ENCODE data around the gene ZKSCAN8. TPM values are rescaled to one million over a fixed set of nuclear protein-coding genes. Genes with fewer than 3 reads are reported as not detected.
A peak's percentile ranks its signal among the peaks of the same experiment; 100 is the strongest.

ZKSCAN8 gene
- total and polyA plus RNA-seq, 5 experiments from 2014 or later = 0.19 to 45.0 (median 2.6) TPM

DNA sequence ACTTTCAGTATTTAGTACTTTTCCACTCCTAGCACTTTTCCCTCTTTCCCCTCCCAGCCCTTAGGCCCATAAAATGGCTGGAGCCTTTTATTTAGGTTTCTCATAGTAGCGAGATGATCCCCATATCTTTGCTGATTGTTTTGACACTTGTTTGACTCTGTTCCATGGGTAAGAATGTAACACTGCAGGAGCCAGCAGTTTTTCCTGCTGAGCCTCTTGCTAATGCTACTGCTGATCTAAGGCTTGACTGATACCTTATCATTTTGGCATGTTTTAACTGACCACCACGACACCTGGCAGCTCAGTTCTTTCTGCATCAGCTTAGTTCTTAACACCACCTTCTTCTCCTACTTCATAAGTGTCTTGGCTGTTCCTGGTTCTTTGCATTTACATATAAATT, 29.6 kb downstream of the ZKSCAN8 start:
- DNase-seq (no peak), ATAC-seq (no peak)
- Mint-ChIP-seq H3K27me3 (peaks cover 12 to 22% (median 16%) of the 10 kb centered on the region in 5 donors), H3K4me3 (no peak overlapping the region), H3K27ac (no peak overlapping the region), H3K36me3 (peaks cover 0 to 10% (median 2%) of the 10 kb centered on the region in 3 donors), H3K9me3 (peaks cover 0 to 2% (median 0%) of the 10 kb centered on the region in 9 donors), H3K4me1 (no peaks in the 10 kb centered on the region)
- POLR2A ChIA-PET = no interaction called here

DNA sequence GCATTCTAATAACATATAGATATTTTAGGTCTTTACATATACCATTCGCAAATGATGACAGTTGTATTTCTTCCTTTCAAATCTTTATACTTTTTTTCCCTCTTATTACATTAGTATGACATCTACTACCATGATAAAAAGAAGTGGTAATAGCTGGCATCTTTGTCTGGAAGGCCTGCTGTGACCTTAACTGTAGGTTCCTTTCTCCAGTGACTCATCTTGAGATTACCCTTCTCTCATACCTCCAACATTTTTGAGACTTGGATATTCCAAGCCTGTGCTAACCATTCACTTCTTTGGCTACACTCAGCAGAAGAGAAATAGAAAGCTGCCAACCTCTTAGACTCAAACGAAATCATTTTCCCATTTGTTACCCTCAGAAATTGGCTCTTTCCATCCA, 30.3 kb downstream of the ZKSCAN8 start:
- Mint-ChIP-seq H3K4me3 (no peak overlapping the region), H3K27ac (no peak overlapping the region), H3K36me3 (peaks cover 0 to 8% (median 0%) of the 10 kb centered on the region in 3 donors), H3K4me1 (no peaks in the 10 kb centered on the region), H3K27me3 (peaks cover 12 to 23% (median 15%) of the 10 kb centered on the region in 5 donors), H3K9me3 (peaks cover 0 to 3% (median 0%) of the 10 kb centered on the region in 9 donors)
- DNase-seq (no peak), ATAC-seq (no peak)
- POLR2A ChIA-PET = no interaction called here

DNA sequence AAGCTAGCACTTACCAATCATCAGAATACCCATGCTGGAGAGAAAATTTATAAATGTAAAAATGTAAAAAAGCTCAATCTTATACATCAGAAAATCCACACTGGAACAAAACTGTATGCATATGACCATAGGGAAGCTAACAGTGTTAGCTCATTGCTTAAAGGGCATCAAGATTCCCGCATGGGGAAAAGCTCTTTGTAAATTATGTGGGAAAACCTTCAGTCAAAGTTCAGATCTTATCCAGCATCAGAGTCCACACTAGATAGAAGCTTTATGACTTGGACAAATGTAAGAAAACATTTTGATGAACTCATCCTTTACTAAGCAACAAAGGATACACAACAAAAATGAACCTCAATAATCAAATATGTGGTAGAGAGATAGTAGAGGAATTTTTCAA, 34.7 kb downstream of the ZKSCAN8 start:
- Mint-ChIP-seq H3K27me3 (peaks cover 14 to 60% (median 36%) of the 10 kb centered on the region in 5 donors), H3K36me3 (peaks cover 0 to 3% (median 0%) of the 10 kb centered on the region in 3 donors), H3K4me1 (no peaks in the 10 kb centered on the region), H3K27ac (no peak overlapping the region), H3K9me3 (peaks cover 0 to 3% (median 2%) of the 10 kb centered on the region in 9 donors), H3K4me3 (no peak overlapping the region)
- ATAC-seq (no peak), DNase-seq (no peak)
- POLR2A ChIA-PET = no interaction called here

DNA sequence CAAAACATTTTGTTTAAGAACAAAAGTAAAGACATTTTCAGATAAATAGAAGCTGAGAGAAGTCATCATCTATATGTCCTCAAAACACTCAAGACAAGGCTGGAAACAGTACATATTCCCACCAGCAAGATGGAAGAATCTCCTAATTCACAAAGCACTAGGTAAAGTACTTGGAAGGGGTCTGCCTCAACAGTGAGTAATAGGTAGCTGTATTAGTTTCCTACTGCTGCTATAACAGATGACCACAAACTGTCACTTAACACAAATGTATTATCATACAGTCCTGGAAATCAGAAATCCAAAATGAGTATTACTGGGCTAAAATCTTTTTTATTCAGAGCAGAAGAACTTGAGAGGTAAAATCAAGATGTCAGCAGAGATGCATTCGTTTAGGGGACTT, 40.6 kb downstream of the ZKSCAN8 start:
- Mint-ChIP-seq H3K27me3 (peaks cover 6 to 37% (median 20%) of the 10 kb centered on the region in 5 donors), H3K27ac (no peak overlapping the region), H3K9me3 (peaks cover 11 to 48% (median 25%) of the 10 kb centered on the region in 9 donors), H3K36me3 (peaks cover 0 to 34% (median 8%) of the 10 kb centered on the region in 3 donors), H3K4me3 (no peak overlapping the region), H3K4me1 (no peaks in the 10 kb centered on the region)
- DNase-seq (no peak), ATAC-seq (no peak)
- POLR2A ChIA-PET = no interaction called here

- POLR2A ChIA-PET = no interaction called here
- no peak for DNase-seq
- no peaks in the 10 kb centered on the region for H3K4me1 Mint-ChIP-seq
- H3K4me3 Mint-ChIP-seq = no peak overlapping the region
- ATAC-seq = no peak
- H3K36me3 Mint-ChIP-seq = peaks cover 2 to 59% (median 34%) of the 10 kb centered on the region in 3 donors
- peaks cover 11 to 94% (median 52%) of the 10 kb centered on the region in 9 donors for H3K9me3 Mint-ChIP-seq
- H3K27ac Mint-ChIP-seq = no peak overlapping the region
- peaks cover 0 to 22% (median 3%) of the 10 kb centered on the region in 5 donors for H3K27me3 Mint-ChIP-seq
Measured at GRCh38 chr6:28188111-28188979, 46.7 kb downstream of the ZKSCAN8 start.

DNA sequence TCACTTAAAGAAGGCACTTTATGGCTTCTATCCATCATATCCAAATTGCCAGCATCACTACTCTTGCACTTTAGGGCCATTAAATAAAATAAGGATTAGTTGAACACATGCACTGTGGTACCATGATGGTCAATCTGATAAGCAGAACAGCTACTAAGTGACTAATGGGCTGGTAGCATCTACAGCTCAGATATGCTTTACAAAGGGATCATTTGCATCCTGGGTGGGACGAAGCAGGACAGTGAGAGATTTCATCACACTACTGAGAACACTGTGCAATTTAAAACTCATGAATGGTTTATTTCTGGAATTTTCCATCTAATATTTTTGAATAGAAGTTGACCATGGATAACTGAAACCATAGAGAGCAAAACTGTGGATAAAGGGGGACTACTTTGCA, 58.3 kb downstream of the ZKSCAN8 start:
- POLR2A ChIA-PET = no interaction called here
- H3K9me3 Mint-ChIP-seq = peaks cover 14 to 75% (median 47%) of the 10 kb centered on the region in 9 donors
- H3K27me3 Mint-ChIP-seq = peaks cover 42 to 71% (median 47%) of the 10 kb centered on the region in 5 donors
- no peak overlapping the region for H3K4me3 Mint-ChIP-seq
- no peak for DNase-seq
- H3K27ac Mint-ChIP-seq = no peak overlapping the region
- H3K36me3 Mint-ChIP-seq = peaks cover 2 to 50% (median 29%) of the 10 kb centered on the region in 3 donors
- ATAC-seq = no peak
- peaks cover 0 to 9% (median 3%) of the 10 kb centered on the region in 4 donors for H3K4me1 Mint-ChIP-seq

GRCh38 chr6:28203201-28203600, 61.5 kb downstream of the ZKSCAN8 start:
- ATAC-seq (no peak), DNase-seq (no peak)
- Mint-ChIP-seq H3K4me3 (no peak overlapping the region), H3K27ac (no peak overlapping the region), H3K27me3 (peaks cover 50 to 76% (median 59%) of the 10 kb centered on the region in 5 donors), H3K36me3 (peaks cover 8 to 56% (median 11%) of the 10 kb centered on the region in 3 donors), H3K4me1 (peaks cover 7 to 19% (median 10%) of the 10 kb centered on the region in 4 donors), H3K9me3 (peaks cover 9 to 72% (median 33%) of the 10 kb centered on the region in 9 donors)
- POLR2A ChIA-PET = no interaction called here

DNA sequence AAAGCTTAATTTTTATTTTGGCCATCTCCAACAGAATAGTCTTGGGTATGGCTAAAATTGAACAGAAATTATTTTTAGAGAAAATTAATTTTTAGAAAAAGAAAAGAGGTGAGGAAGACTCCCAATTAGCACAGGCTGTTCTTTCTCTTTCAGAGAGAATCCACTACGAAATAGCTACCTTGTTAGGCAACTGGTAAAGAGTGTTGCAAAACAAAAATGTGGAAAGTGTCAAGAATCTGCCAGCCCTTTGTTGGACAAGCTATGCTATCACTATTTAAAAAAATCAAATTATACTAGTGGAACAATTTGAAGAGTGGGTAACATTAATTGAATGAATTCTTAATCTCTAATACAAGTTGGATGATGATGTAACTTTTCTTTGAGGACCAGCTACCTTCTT, 64.2 kb downstream of the ZKSCAN8 start:
- ATAC-seq = no peak
- Mint-ChIP-seq H3K36me3 (peaks cover 7 to 49% (median 11%) of the 10 kb centered on the region in 3 donors), H3K27me3 (peaks cover 48 to 74% (median 54%) of the 10 kb centered on the region in 5 donors), H3K4me1 (peaks cover 8 to 23% (median 14%) of the 10 kb centered on the region in 4 donors), H3K9me3 (peaks cover 0 to 59% (median 23%) of the 10 kb centered on the region in 9 donors), H3K4me3 (no peak overlapping the region), H3K27ac (no peak overlapping the region)
- DNase-seq = no peak
- POLR2A ChIA-PET = interaction anchor here (0.6 kb wide), 1 partner anchor 9 kb away, joined by 3 read pairs; no protein-coding TSS in a partner anchor

GRCh38 chr6:28206527-28206926, 64.8 kb downstream of the ZKSCAN8 start:
- H3K4me3 Mint-ChIP-seq = no peak overlapping the region
- DNase-seq (no peak), ATAC-seq (no peak)
- POLR2A ChIA-PET = interaction anchor here (0.6 kb wide), 1 partner anchor 9 kb away, joined by 3 read pairs; no protein-coding TSS in a partner anchor
- H3K9me3 Mint-ChIP-seq = peaks cover 0 to 60% (median 23%) of the 10 kb centered on the region in 9 donors
- H3K4me1 Mint-ChIP-seq = peaks cover 8 to 24% (median 14%) of the 10 kb centered on the region in 4 donors
- peaks cover 49 to 78% (median 57%) of the 10 kb centered on the region in 5 donors for H3K27me3 Mint-ChIP-seq
- no peak overlapping the region for H3K27ac Mint-ChIP-seq
- H3K36me3 Mint-ChIP-seq = peaks cover 7 to 49% (median 11%) of the 10 kb centered on the region in 3 donors

DNA sequence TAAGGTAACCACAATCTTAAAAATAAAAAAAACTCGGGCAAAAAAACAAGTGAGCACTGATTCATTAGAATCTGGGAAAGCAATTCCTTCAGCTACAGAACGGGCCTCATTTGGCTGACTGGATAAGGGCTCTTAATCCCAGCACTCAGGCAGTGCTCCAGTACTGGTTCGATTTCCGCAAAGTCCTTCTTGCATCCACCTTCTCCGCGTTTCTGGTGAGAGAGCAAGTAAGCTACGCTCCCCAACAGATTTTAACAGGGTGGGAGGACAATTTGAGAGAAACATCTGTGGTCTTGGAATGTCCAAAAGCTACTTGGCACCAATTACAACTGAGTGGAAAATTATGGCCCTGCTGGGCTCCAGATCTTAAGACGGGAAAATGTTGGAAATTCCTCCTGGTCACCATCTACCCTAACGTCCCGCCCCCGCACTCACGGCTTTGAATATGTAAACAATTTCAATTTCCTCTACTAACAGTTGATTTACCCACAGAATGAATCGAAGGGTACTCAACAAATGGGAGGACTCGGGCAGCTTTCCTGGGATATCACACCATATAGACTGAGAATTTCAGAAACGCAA, 65.3 kb downstream of the ZKSCAN8 start:
- peaks cover 0 to 65% (median 23%) of the 10 kb centered on the region in 9 donors for H3K9me3 Mint-ChIP-seq
- no peak for ATAC-seq

GRCh38 chr6:28207510-28208110, 65.9 kb downstream of the ZKSCAN8 start:
- DNase-seq = no peak
- H3K27me3 Mint-ChIP-seq = peaks cover 60 to 86% (median 65%) of the 10 kb centered on the region in 5 donors
- peak overlapping the region; percentile 38 to 83 (median 68) for H3K4me3 Mint-ChIP-seq
- peak; percentile 49 to 57 for ATAC-seq
- POLR2A ChIA-PET = interaction anchor here (0.6 kb wide), 1 partner anchor 132 kb away, joined by 5 read pairs; no protein-coding TSS in a partner anchor
- peaks cover 7 to 60% (median 16%) of the 10 kb centered on the region in 3 donors for H3K36me3 Mint-ChIP-seq
- H3K9me3 Mint-ChIP-seq = peaks cover 0 to 68% (median 26%) of the 10 kb centered on the region in 9 donors
- H3K27ac Mint-ChIP-seq = peak overlapping the region in 2 of 10 donors; percentile 19 to 62
- peaks cover 17 to 28% (median 22%) of the 10 kb centered on the region in 4 donors for H3K4me1 Mint-ChIP-seq

More for the DNA sequence above, 65.3 kb downstream of the ZKSCAN8 start:
- Mint-ChIP-seq H3K36me3 (peaks cover 7 to 54% (median 11%) of the 10 kb centered on the region in 3 donors), H3K27me3 (peaks cover 54 to 83% (median 61%) of the 10 kb centered on the region in 5 donors), H3K27ac (peak overlapping the region in 1 of 10 donors; percentile 62), H3K4me3 (peak overlapping the region in 8 of 10 donors; percentile 38 to 83 (median 70)), H3K4me1 (peaks cover 12 to 28% (median 18%) of the 10 kb centered on the region in 4 donors)
- POLR2A ChIA-PET = no interaction called here
- no peak for DNase-seq

DNA sequence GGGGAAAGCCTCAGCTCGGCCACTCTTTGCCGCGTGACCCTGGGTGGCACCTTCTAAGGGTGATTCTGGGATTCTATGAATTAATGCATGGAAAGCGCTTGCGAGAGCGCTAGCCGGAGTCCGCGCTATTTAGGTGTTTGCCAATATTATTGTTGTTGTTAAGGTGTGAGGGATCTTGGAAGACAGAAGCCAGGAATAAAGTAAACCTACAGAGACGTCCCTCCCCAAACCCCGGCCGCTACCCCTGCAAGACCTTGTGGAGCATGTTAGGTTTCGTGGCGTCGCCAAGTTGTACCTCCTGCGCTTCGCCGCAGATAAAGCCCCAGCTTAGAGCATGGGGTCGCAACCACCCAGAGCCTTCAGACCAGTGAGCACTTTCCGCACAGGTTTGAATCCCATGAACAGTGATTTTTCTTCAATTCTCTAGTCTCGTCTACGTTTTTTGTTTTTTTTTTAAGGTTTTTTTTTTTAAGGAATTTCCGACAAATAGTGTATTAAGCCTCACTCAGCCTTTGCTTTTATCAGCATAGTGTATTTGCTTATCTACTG, 66.5 kb downstream of the ZKSCAN8 start:
- ATAC-seq (no peak), DNase-seq (no peak)
- Mint-ChIP-seq H3K4me3 (peak overlapping the region in 8 of 10 donors; percentile 25 to 78 (median 46)), H3K27ac (peak overlapping the region in 1 of 10 donors; percentile 19), H3K36me3 (peaks cover 6 to 59% (median 16%) of the 10 kb centered on the region in 3 donors), H3K9me3 (peaks cover 0 to 63% (median 26%) of the 10 kb centered on the region in 9 donors), H3K4me1 (peaks cover 17 to 32% (median 24%) of the 10 kb centered on the region in 4 donors), H3K27me3 (peaks cover 60 to 90% (median 70%) of the 10 kb centered on the region in 5 donors)
- POLR2A ChIA-PET = interaction anchor here (0.6 kb wide), 1 partner anchor 133 kb away, joined by 5 read pairs; no protein-coding TSS in a partner anchor

Measured in naive thymus-derived CD8-positive, alpha-beta T cell (primary cell).